Measurements from ENCODE around the gene CHST2.

- TF ChIP-seq GATA2 (IDR thresholded peaks at IDR 0.05; ENCODE audit: low read depth, low read length) (no peak), GATA3 (IDR thresholded peaks at IDR 0.05; ENCODE audit: low read depth, low read length) (no peak)
Measured at GRCh38 chr3:143139762-143140161, 20.2 kb downstream of the CHST2 start.
